ENCODE measurements around the gene NPNT. TPM values are rescaled to one million over a fixed set of nuclear protein-coding genes. Genes with fewer than 3 reads are reported as not detected.

The NPNT gene
- total and polyA plus RNA-seq, 12 donors, result 1.7 to 32.6 (median 4.3) TPM

GRCh38 chr4:105875233-105875632, 20.0 kb upstream of the NPNT start:
- DNase-seq, result no peak
- Histone ChIP-seq H3K36me3 (no peaks in the 10 kb centered on the region), H3K4me3 (no peak overlapping the region), H3K9me3 (no peaks in the 10 kb centered on the region), H3K27me3 (no peaks in the 10 kb centered on the region), H3K27ac (peak overlapping the region in 7 of 10 donors; percentile 4 to 39 (median 26)), H3K4me1 (peaks cover 0 to 19% (median 5%) of the 10 kb centered on the region in 9 donors)
- intact Hi-C loops (cut with DNase I), result loop anchor here in 1 of 10 donors (10.0 kb wide), 1 partner anchor 90 kb away; no protein-coding TSS in a partner anchor
- ATAC-seq, result peak in 6 of 8 donors; percentile 59 to 89 (median 80)
- no peak for TF ChIP-seq CTCF (IDR thresholded peaks at IDR 0.05)

GRCh38 chr4:105878668-105879067, 16.6 kb upstream of the NPNT start:
- no peak overlapping the region for H3K4me3 ChIP-seq
- ATAC-seq, result peak in 3 of 8 donors; percentile 39 to 55 (median 48)
- H3K27me3 ChIP-seq, result no peaks in the 10 kb centered on the region
- 39 to 41% methylated on average over 2 of the region's 2 CpGs for WGBS, 2 donors
- H3K27ac ChIP-seq, result peak overlapping the region in 1 of 10 donors; percentile 39
- H3K9me3 ChIP-seq, result no peaks in the 10 kb centered on the region
- no peak for TF ChIP-seq CTCF (IDR thresholded peaks at IDR 0.05)
- intact Hi-C loops (cut with DNase I), result loop anchor here in 1 of 10 donors (10.0 kb wide), 1 partner anchor 94 kb away; no protein-coding TSS in a partner anchor
- H3K36me3 ChIP-seq, result no peaks in the 10 kb centered on the region
- peaks cover 0 to 19% (median 5%) of the 10 kb centered on the region in 9 donors for H3K4me1 ChIP-seq
- DNase-seq, result no peak

- H3K36me3 ChIP-seq, result no peaks in the 10 kb centered on the region
- no peak for ATAC-seq
- no peak overlapping the region for H3K27ac ChIP-seq
- H3K4me1 ChIP-seq, result no peaks in the 10 kb centered on the region
- no peak overlapping the region for H3K4me3 ChIP-seq
- 71 to 85% methylated on average over 2 of the region's 2 CpGs for WGBS, 2 donors
- DNase-seq, result no peak
- peaks cover 0 to 10% (median 0%) of the 10 kb centered on the region in 11 donors for H3K9me3 ChIP-seq
- no peak for TF ChIP-seq CTCF (IDR thresholded peaks at IDR 0.05)
- H3K27me3 ChIP-seq, result peaks cover 0 to 5% (median 0%) of the 10 kb centered on the region in 7 donors
- intact Hi-C loops (cut with DNase I), result no loop called here
These were observed 7.8 kb upstream of the NPNT start for GRCh38 chr4:105887508-105887907.

- peaks cover 0 to 21% (median 8%) of the 10 kb centered on the region in 9 donors for H3K4me1 ChIP-seq
- H3K9me3 ChIP-seq, result no peaks in the 10 kb centered on the region
- H3K36me3 ChIP-seq, result no peaks in the 10 kb centered on the region
- peak overlapping the region; percentile 39 to 61 (median 56) for H3K4me3 ChIP-seq
- peak in 1 of 2 donors; percentile 14 for DNase-seq
- peak in 4 of 9 donors; percentile 6 to 27 (median 17) for TF ChIP-seq CTCF (IDR thresholded peaks at IDR 0.05)
- intact Hi-C loops (cut with DNase I), result no loop called here
- peaks cover 0 to 78% (median 25%) of the 10 kb centered on the region in 7 donors for H3K27me3 ChIP-seq
- 1% methylated on average over 84 of the region's 84 CpGs for WGBS, 2 donors
- no peak overlapping the region for H3K27ac ChIP-seq
- ATAC-seq, result peak; percentile 40 to 81 (median 72)
These were observed 551 bp downstream of the NPNT start for GRCh38 chr4:105895583-105896460.
